Natural killer cell treated with Interleukin-12 subunit alpha and Interleukin-12 subunit beta and Interleukin-15 and Interleukin-18, amount 100 ng/mL, for 72 hours (primary cell): Measurements from ENCODE around the gene ATP2B2. TPM values are rescaled to one million over a fixed set of nuclear protein-coding genes. Genes with fewer than 3 reads are reported as not detected.

ENCODE experiments used
- ATAC-seq, 2 donors: fragments of 150-1000 bp; cut with Tn5 transposase in 1 of 2; sonication (Bioruptor Pico), chemical (Tn5 transposase) in 1 of 2; 2 replicates each; pipeline ENCODE4 v1.10.0; 2021
- DNase-seq: peaks from one replicate; pipeline ENCODE4 v3.0.0; 2022; ENCODE audit warnings: low spot score
- H3K27ac Mint-ChIP-seq, 2 donors: 1 replicate in 1 of 2; 2 replicates in 1 of 2; pipeline ENCODE4 v1.8.0; 2022; ENCODE audit warnings: mixed read lengths in 2 of 2, mild to moderate bottlenecking in 1 of 2, moderate library complexity in 1 of 2
- H3K27me3 Mint-ChIP-seq, 2 donors: 1 replicate in 1 of 2; 2 replicates in 1 of 2; pipeline ENCODE4 v1.8.0; 2022; ENCODE audit warnings: mixed read lengths in 2 of 2
- H3K36me3 Mint-ChIP-seq: one replicate; pipeline ENCODE4 v1.8.0; 2022; ENCODE audit warnings: mixed read lengths
- H3K4me1 Mint-ChIP-seq, 2 donors: 1 replicate in 1 of 2; 2 replicates in 1 of 2; pipeline ENCODE4 v1.8.0; 2022; ENCODE audit warnings: low read depth in 2 of 2, mixed read lengths in 2 of 2, mild to moderate bottlenecking in 1 of 2
- H3K4me3 Mint-ChIP-seq: one replicate; pipeline ENCODE4 v1.8.0; 2022; ENCODE audit warnings: mixed read lengths
- H3K9me3 Mint-ChIP-seq: 2 replicates; pipeline ENCODE4 v1.8.0; 2022; ENCODE audit warnings: mixed read lengths
- total RNA-seq, 2 donors: library from RNA; stranded (reverse); gene quantifications; one replicate each; pipeline ENCODE4 v1.2.3, GENCODE V29; 2022

The ATP2B2 gene
- total RNA-seq, 2 donors from 2014 or later, result not detected

DNA sequence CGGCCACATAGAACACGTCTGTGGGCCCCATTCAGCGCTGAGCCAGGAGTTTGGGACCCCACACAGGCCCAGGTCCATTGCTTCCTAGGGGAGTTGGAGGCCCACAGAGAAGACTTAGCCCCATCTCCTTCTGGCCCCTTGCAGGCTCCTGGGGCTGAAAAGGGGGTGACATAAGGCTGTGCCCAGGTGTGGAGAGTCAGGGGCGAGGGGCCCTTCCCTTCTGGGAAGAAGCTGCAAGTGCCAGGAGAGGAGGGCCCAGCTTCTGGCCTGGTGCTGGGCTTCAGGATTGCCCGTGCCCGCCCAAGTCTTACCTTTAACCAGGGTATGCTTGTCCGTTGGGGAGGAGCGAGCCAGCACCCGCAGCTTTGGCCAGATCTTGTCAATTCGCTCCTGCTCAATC is 155.6 kb downstream of the ATP2B2 start:
- no peak for DNase-seq
- no peaks in the 10 kb centered on the region for H3K9me3 Mint-ChIP-seq

DNA sequence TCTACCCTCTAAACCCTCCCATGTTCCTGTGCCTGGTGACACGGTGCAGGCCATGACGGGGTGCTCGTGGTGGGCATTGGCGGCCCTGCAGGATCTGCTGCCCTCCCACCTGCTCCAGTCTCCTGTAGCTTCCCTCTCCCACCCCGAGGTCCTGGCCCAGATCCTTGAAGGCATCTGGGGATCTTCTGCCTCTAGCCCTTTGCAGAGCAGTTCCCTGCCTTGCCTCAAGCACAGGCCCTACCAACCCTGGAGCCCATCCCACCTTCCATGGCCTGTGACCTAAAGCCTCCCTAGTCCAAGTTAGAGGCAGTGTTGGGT is 157.0 kb downstream of the ATP2B2 start:
- Mint-ChIP-seq H3K27me3 (peaks cover 0 to 2% of the 10 kb centered on the region in 2 donors), H3K4me1 (peaks cover 0 to 6% of the 10 kb centered on the region in 2 donors), H3K36me3 (no peaks in the 10 kb centered on the region), H3K9me3 (no peaks in the 10 kb centered on the region), H3K27ac (no peak overlapping the region), H3K4me3 (no peak overlapping the region)
- no peak for ATAC-seq
- DNase-seq, result no peak

More for the DNA sequence above, 155.6 kb downstream of the ATP2B2 start:
- Mint-ChIP-seq H3K4me3 (no peak overlapping the region), H3K27me3 (peaks cover 0 to 2% of the 10 kb centered on the region in 2 donors), H3K4me1 (no peaks in the 10 kb centered on the region), H3K27ac (no peak overlapping the region), H3K36me3 (no peaks in the 10 kb centered on the region)
- no peak for ATAC-seq

DNA sequence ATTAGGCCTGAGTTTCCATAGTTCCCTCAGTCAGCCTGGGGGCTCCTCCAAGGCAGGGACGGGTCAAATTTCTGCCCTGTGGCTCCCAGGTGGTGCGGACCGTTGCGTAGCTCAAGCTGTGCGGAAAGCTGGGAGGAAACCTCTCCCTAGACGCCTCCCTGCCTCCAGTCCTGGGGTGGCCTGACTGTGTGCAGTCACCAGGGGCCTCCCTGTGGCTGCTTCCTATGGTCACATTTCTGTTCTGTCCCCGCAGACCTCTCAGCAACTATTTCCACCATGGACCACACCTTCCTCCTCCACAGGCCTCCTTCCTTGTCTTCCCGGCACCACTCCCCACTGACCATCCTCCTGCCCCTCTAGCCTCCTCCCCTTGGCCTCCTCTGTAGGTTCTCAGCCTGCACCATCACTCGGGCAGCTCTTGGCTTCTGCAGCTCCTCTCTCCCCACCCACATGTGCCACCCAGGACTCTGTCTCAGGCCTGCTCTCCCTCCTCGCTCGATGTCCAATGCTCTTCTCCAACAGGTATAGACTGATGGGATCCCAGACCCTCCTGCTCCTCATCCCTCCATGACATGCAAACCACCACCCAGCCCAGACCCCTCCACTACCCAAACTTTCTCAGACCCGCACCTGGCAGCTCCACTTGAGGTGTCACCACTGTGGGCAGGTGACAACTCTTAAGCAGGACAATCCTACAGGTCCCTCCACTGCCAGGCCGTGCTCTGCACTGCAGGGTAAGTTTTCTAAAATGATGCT is 157.6 kb downstream of the ATP2B2 start:
- no peak overlapping the region for H3K27ac Mint-ChIP-seq
- no peak overlapping the region for H3K4me3 Mint-ChIP-seq
- DNase-seq (no peak), ATAC-seq (no peak)
- no peaks in the 10 kb centered on the region for H3K9me3 Mint-ChIP-seq
- peaks cover 0 to 6% of the 10 kb centered on the region in 2 donors for H3K4me1 Mint-ChIP-seq
- no peaks in the 10 kb centered on the region for H3K36me3 Mint-ChIP-seq
- peaks cover 0 to 2% of the 10 kb centered on the region in 2 donors for H3K27me3 Mint-ChIP-seq

DNA sequence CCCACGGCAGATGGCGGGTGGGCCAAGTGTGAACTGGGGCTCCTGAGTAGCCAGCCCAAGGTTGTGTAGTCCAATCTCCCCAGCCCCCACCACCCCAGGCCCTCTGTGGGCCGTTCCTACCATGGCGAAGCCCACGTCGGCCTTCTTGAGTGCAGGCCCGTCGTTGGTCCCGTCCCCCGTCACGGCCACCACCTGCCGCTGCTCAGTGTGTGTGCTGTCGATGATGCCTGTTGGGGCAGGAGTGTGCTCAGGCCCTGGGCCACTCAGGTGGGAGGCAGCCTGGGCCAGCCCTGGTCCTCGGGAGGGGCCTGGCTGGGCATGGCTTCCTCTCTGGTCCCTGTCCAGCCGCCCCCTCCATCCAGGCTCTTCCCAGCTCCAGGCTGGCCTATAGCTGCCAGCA is 159.5 kb downstream of the ATP2B2 start:
- Mint-ChIP-seq H3K36me3 (no peaks in the 10 kb centered on the region), H3K4me1 (peaks cover 0 to 6% of the 10 kb centered on the region in 2 donors), H3K27me3 (peaks cover 0 to 2% of the 10 kb centered on the region in 2 donors), H3K4me3 (no peak overlapping the region), H3K9me3 (no peaks in the 10 kb centered on the region), H3K27ac (no peak overlapping the region)
- no peak for ATAC-seq
- no peak for DNase-seq

DNA sequence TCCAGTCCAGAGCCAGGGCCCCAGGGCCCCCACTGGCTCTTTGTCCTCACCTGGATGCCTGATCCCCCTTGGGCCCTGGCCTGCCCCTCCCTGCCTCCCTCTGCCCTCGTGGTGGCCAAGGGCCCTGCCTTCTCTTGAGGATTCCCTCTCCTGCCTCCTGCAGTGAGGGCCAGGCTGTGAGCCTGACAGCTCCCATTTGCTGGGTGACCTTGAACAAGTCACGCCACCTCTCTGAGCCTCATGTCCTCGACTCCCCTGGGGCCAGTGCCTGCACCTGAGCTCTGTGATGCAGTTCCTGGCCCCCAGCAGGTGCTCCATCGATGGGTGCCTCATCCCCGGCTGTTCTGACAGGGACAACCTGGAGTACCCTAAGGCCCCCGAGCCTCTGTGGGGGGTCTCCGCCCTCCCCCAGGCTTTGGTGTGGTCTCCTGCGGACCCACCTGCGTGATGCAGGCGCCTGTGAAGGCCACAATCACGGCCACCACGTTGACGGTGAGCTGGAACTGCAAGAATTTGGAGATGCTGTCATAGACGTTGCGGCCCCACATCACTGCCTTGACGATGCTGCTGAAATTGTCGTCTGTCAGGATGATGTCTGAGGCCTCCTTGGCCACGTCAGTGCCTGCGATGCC is 160.3 kb downstream of the ATP2B2 start:
- peaks cover 0 to 2% of the 10 kb centered on the region in 2 donors for H3K27me3 Mint-ChIP-seq
- no peak overlapping the region for H3K27ac Mint-ChIP-seq

DNA sequence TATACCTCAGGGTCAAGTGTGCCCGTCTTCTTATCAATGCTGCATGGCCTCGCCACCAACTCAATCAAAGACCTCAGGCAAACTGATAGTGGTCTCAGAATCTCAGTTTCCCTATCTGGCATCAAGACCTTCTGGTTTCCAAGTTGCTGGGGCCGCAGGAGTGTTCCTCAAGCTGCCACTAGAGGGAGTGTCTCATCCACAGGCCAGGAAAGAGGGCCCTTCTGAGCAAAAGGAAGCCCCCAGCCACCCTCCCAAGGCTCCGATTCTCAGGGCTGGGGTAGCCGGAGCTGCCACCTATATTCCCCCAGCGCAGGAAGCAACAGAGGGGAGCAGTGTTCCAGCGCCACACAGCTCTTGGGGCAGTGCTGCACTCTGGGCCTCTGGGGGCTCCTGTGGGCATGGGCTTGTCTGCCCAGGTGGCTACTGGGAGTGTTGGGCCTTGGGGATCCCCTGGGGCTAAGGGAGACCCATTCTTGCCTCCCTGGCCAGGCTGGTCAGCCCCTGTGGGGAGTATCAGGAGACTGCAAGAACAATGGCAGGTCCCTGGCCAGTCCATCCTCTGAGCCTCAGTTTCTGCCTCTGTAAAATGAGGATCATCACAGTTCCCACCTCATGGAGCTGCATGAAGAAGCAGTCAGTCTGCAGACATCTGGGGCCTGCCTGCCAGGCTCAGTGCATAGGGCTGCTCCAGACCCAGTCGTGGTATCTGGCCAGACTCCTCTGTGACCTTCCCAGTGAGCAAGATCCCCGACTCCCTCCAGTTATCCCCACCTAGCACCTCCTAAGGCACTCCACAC is 161.0 kb downstream of the ATP2B2 start:
- Mint-ChIP-seq H3K9me3 (no peaks in the 10 kb centered on the region), H3K27ac (peak overlapping the region in 1 of 2 donors; percentile 20), H3K4me1 (peaks cover 0 to 6% of the 10 kb centered on the region in 2 donors), H3K4me3 (no peak overlapping the region), H3K36me3 (no peaks in the 10 kb centered on the region), H3K27me3 (peaks cover 0 to 2% of the 10 kb centered on the region in 2 donors)
- ATAC-seq, result no peak
- DNase-seq, result no peak

More for the DNA sequence above, 160.3 kb downstream of the ATP2B2 start:
- Mint-ChIP-seq H3K9me3 (no peaks in the 10 kb centered on the region), H3K4me3 (no peak overlapping the region), H3K4me1 (peaks cover 0 to 6% of the 10 kb centered on the region in 2 donors), H3K36me3 (no peaks in the 10 kb centered on the region)
- DNase-seq (no peak), ATAC-seq (no peak)

DNA sequence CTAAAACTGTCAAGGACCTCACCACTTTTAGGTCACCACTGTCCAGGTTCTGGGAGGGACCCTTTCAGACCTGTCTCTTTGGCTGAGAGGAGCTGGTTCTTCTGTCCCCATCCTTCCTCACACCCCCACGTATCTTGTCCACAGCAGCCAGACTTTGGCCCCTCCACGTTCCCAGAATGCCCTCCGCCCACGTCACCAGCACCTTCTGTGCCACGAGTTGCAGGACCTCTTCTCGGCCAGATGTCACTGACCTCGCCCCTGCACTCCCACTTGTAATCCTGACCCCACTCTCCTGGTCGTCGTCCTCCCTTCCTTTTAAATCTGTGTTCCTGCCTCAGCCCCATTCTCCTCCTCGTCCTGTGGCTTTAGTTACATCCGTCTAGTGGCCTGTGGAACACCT is 161.9 kb downstream of the ATP2B2 start:
- ATAC-seq (no peak), DNase-seq (no peak)
- Mint-ChIP-seq H3K4me3 (no peak overlapping the region), H3K4me1 (peaks cover 0 to 6% of the 10 kb centered on the region in 2 donors), H3K36me3 (no peaks in the 10 kb centered on the region), H3K27ac (peak overlapping the region in 1 of 2 donors; percentile 20), H3K9me3 (no peaks in the 10 kb centered on the region), H3K27me3 (peaks cover 0 to 2% of the 10 kb centered on the region in 2 donors)

DNA sequence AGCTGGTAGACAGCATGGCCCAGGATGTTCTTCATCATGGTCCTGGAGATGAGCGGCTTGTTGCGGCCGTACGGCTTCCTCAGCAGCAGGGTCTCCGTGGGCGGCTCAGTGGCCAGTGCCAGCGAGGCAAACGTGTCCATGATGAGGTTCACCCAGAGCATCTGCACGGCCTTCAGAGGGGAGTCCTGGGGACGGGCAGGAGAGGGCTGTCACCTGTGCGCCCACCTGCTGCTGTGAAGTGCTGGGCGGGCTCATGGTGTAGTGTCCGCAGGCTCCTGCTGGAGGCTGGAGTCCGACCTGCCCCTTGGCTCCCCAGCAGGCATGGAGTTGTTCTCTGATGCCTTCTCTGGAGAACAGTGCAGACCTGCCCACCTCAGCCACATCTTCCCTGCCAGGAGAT is 162.6 kb downstream of the ATP2B2 start:
- Mint-ChIP-seq H3K36me3 (no peaks in the 10 kb centered on the region), H3K27me3 (peaks cover 0 to 2% of the 10 kb centered on the region in 2 donors), H3K4me3 (no peak overlapping the region), H3K4me1 (peaks cover 0 to 6% of the 10 kb centered on the region in 2 donors), H3K27ac (no peak overlapping the region), H3K9me3 (no peaks in the 10 kb centered on the region)
- ATAC-seq (no peak), DNase-seq (no peak)

DNA sequence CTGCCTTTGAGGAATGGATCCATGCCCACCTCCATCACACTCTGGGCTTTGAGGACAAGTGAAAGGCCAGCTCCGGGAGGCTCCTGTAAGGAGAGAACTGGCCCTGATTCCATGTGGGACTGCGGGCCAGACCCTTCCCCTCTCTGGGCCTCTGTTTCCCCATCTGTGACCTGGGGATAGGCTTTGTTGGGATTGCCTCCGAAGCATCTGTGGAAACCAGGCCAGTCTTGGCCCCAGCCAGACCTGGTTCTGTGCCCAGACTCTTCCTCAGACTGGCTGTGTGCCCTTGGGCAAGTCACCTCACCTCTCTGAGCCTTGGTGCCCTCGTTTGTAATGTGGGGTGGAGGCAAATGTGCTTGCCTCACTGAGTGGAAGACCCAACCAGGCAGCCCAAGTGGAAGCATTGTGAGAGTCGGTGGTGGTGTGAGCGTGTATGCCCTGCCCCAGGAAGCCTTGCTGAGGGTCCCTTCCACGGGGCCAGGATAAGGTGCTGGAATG is 163.4 kb downstream of the ATP2B2 start:
- H3K4me3 Mint-ChIP-seq, result no peak overlapping the region

DNA sequence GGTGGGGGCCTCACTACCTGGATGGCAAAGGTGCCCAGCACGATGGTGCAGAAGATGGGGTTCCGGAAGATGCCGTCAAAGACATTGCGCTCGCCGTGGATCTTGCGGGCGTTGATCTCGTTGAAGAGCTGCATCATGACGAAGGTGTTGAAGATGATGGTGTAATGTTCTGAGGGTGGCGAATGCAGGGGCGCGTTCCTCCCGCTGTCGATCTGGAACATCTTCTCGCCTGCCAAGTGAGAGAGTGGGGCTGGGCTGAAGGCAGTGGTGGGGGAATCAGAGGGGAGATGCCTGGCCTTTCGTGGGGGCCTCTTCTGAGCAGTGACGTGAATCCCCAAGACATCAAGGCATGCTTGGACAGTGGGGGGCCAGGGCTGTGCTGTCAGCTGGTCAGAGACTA is 164.9 kb downstream of the ATP2B2 start:
- peaks cover 0 to 6% of the 10 kb centered on the region in 2 donors for H3K4me1 Mint-ChIP-seq
- DNase-seq (no peak), ATAC-seq (no peak)
- no peak overlapping the region for H3K4me3 Mint-ChIP-seq
- no peaks in the 10 kb centered on the region for H3K9me3 Mint-ChIP-seq
- peaks cover 0 to 2% of the 10 kb centered on the region in 2 donors for H3K27me3 Mint-ChIP-seq
- H3K27ac Mint-ChIP-seq, result no peak overlapping the region
- H3K36me3 Mint-ChIP-seq, result no peaks in the 10 kb centered on the region

More for the DNA sequence above, 163.4 kb downstream of the ATP2B2 start:
- Mint-ChIP-seq H3K4me1 (peaks cover 0 to 6% of the 10 kb centered on the region in 2 donors), H3K27ac (no peak overlapping the region), H3K36me3 (no peaks in the 10 kb centered on the region), H3K27me3 (peaks cover 0 to 2% of the 10 kb centered on the region in 2 donors), H3K9me3 (no peaks in the 10 kb centered on the region)
- DNase-seq, result no peak
- ATAC-seq, result peak in 1 of 2 donors; percentile 1

DNA sequence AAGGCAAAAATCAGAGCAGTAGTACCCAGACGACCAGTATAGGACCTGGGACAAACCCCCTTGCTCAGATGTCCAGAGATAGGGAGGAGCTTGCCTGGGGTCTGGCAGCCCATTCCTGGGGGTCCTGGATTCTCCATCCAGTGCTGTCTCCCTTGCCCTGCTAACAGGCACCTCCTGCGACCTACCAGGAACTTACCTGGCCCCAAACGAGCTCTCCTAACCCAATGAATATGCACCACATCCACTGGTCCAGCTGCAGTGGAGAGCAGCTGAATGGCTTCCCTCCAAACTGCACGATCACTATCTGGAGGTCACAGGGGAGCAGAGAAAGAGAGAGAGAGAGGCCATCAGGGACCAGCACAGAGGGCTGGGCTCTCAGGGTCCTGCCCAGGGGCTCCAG is 165.3 kb downstream of the ATP2B2 start:
- peaks cover 0 to 2% of the 10 kb centered on the region in 2 donors for H3K27me3 Mint-ChIP-seq
- H3K9me3 Mint-ChIP-seq, result no peaks in the 10 kb centered on the region
- ATAC-seq, result no peak
- H3K4me3 Mint-ChIP-seq, result no peak overlapping the region
- peaks cover 0 to 6% of the 10 kb centered on the region in 2 donors for H3K4me1 Mint-ChIP-seq
- no peaks in the 10 kb centered on the region for H3K36me3 Mint-ChIP-seq
- H3K27ac Mint-ChIP-seq, result no peak overlapping the region
- no peak for DNase-seq

DNA sequence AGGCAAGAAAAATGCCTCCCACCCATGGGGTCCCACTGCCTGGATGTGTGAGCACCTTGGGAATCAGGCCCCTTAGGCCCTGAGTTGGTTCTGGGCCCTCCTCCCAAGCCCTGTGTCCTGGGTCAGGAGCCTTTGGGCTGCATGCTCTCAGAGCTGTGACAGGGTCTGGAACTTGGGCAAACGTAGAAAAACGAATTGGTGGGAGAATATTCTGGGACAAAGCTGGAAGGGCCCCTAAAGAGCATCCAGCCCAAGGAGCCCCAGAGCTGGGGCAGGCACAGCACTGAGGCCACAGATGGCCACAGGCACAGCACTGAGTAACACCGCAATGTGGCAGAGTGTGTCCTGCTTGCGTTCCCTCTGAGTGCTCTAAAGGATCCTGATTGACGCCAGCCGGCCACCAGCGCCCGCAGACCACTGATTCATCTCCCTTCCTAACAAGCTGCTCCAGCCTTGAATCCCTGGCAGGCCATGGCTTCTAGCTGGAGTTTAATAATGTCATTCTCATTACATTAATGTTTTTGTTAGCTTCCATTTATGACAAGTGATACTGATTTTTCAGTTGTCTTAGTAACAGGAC is 165.9 kb downstream of the ATP2B2 start:
- no peak overlapping the region for H3K4me3 Mint-ChIP-seq
- ATAC-seq, result no peak
- no peak overlapping the region for H3K27ac Mint-ChIP-seq
- no peaks in the 10 kb centered on the region for H3K9me3 Mint-ChIP-seq
- no peaks in the 10 kb centered on the region for H3K36me3 Mint-ChIP-seq
- H3K27me3 Mint-ChIP-seq, result peaks cover 0 to 2% of the 10 kb centered on the region in 2 donors
- peaks cover 0 to 6% of the 10 kb centered on the region in 2 donors for H3K4me1 Mint-ChIP-seq
- DNase-seq, result no peak

DNA sequence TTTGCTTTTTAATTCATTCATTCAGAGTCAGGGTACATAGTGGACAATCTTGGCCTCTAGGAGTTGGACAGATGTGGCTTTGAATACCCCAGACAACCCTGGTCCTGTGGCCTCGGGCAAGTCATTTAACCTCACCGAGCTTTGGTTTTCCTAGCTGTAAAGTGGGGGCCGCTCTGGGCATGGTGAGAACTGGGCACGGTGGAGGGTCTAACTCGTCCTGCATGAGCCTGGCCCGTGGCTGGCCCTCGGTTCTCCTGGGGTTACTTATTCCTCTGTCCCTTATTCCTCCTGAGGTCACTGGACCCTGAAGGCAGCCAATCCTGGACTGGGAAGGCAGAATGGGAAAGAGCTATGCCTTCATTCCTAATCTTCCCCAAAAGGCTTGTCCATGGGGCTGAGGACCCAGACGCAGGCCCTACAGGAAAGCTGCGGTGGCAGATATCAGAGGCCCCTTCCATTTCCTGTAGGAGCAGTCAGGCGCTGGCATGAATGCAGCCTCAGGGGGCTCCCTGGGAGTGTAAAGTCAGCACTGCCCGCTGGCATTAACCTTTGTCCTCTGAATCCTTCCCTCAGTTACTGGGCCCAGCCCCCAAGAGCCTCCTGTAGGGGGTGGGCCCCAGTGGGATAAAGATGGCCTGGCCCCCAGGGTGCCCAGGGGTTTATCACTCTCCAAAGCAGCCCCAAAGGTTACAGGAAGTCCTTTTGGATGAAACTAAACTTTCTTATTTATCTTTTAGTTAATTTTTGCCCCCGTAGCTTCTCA is 166.6 kb downstream of the ATP2B2 start:
- ATAC-seq, result no peak
- H3K4me1 Mint-ChIP-seq, result peaks cover 0 to 2% of the 10 kb centered on the region in 2 donors
- no peak overlapping the region for H3K27ac Mint-ChIP-seq
- H3K36me3 Mint-ChIP-seq, result no peaks in the 10 kb centered on the region
- H3K27me3 Mint-ChIP-seq, result no peaks in the 10 kb centered on the region
- H3K4me3 Mint-ChIP-seq, result no peak overlapping the region
- DNase-seq, result no peak
- H3K9me3 Mint-ChIP-seq, result no peaks in the 10 kb centered on the region
